GM19193 (cell line): ENCODE results near the gene USP33.

Experiments used
- POLR2A ChIP-seq: IDR thresholded peaks from 4 replicates; pipeline ENCODE4 v1.6.1; 2011; ENCODE audit not compliant: insufficient read depth, insufficient read length; ENCODE audit errors: extremely low read depth

Gene USP33

GRCh38 chr1:77759071-77760028, at the start of gene USP33:
TSS of gene USP33 (minus strand) at chr1:77759852. CDS start at chr1:77741697, 18,155 bp downstream.
- peak; percentile 77 for TF ChIP-seq POLR2A

- no peak for TF ChIP-seq POLR2A
Measured at GRCh38 chr1:77803371-77803770, 43.7 kb upstream of the USP33 start.

- TF ChIP-seq POLR2A: no peak
Measured at GRCh38 chr1:77802026-77802425, 42.4 kb upstream of the USP33 start.

- no peak for TF ChIP-seq POLR2A
Measured at GRCh38 chr1:77797991-77798390, 38.3 kb upstream of the USP33 start.

GRCh38 chr1:77796695-77797405, 37.2 kb upstream of the USP33 start:
- no peak for TF ChIP-seq POLR2A

GRCh38 chr1:77794550-77794949, 34.9 kb upstream of the USP33 start:
- TF ChIP-seq POLR2A: no peak

GRCh38 chr1:77783141-77783540, 23.5 kb upstream of the USP33 start:
- no peak for TF ChIP-seq POLR2A

- TF ChIP-seq POLR2A: no peak
Measured at GRCh38 chr1:77781683-77782082, 22.0 kb upstream of the USP33 start.

GRCh38 chr1:77779529-77780281, 20.1 kb upstream of the USP33 start, which contains the start of gene MIGA1:
TSS of gene MIGA1 (plus strand) at chr1:77779649. CDS start at chr1:77783253, 3,604 bp downstream.
- TF ChIP-seq POLR2A: peak; percentile 62

- no peak for TF ChIP-seq POLR2A
Measured at GRCh38 chr1:77776007-77776700, 16.5 kb upstream of the USP33 start.

- no peak for TF ChIP-seq POLR2A
Measured at GRCh38 chr1:77768006-77768405, 8.4 kb upstream of the USP33 start.

- no peak for TF ChIP-seq POLR2A
Measured at GRCh38 chr1:77762072-77762476, 2.4 kb upstream of the USP33 start.

- TF ChIP-seq POLR2A: no peak
Measured at GRCh38 chr1:77757603-77758002, 2.0 kb downstream of the USP33 start.

GRCh38 chr1:77757066-77757584, 2.5 kb downstream of the USP33 start:
- TF ChIP-seq POLR2A: no peak
